ENCODE measurements around the gene ORC4. TPM values are rescaled to one million over a fixed set of nuclear protein-coding genes. Genes with fewer than 3 reads are reported as not detected.
A peak's percentile ranks its signal among the peaks of the same experiment; 100 is the strongest.

ORC4 gene
- 10 to 100 TPM; 54.8 to 58.4 TPM for total RNA-seq
- polyA plus RNA-seq (ENCODE audit: insufficient read depth, low read depth, low replicate concordance): 38.9 TPM
- long read RNA-seq, donor 1, full-length matches to known transcripts: 7 of 41 reads
- long read RNA-seq, donor 1, partial matches to known transcripts: 24 of 41 reads
- long read RNA-seq, donor 1, other reads (novel, unspliced or antisense): 10 of 41 reads
- long read RNA-seq, donor 2, full-length matches to known transcripts: 6 of 6 reads
- long read RNA-seq, donor 2, partial matches to known transcripts: 0 of 6 reads
- long read RNA-seq, donor 2, other reads (novel, unspliced or antisense): 0 of 6 reads

GRCh38 chr2:148020111-148021058 is at the start of gene ORC4:
Gene ORC4 (minus strand): TSS chr2:148020737. CDS start chr2:147975958, 44,779 bp downstream.
- H3K27me3 ChIP-seq: no peaks in the 10 kb centered on the region
- H3K27ac ChIP-seq: peak within 1 kb of the TSS; percentile 88 to 95
- peak; percentile 100 for DNase-seq
- H3K36me3 ChIP-seq (ENCODE audit: low read depth, missing control alignments): no peaks in the 10 kb centered on the region
- peak within 1 kb of the TSS; percentile 79 to 91 for H3K4me3 ChIP-seq
- 0 to 1% methylated on average over 50 to 52 of the region's 52 CpGs for WGBS, 2 donors
- H3K9me3 ChIP-seq: no peaks in the 10 kb centered on the region
- intact Hi-C loops (cut with DNase I; ENCODE audit: low total_unique reads): no loop called here
- peaks cover 34% of the 10 kb centered on the region for H3K4me1 ChIP-seq
- TF ChIP-seq POLR2A (IDR thresholded peaks at IDR 0.05) (peak; percentile 56), CTCF (IDR thresholded peaks at IDR 0.05) (no peak)

GRCh38 chr2:148067801-148068200 is 47.3 kb upstream of the ORC4 start:
- 96 to 100% methylated on average over 1 of the region's 1 CpG for WGBS, 2 donors
- H3K27me3 ChIP-seq: no peaks in the 10 kb centered on the region

GRCh38 chr2:148065936-148066335 is 45.4 kb upstream of the ORC4 start:
- WGBS, 2 donors: 90 to 94% methylated on average over 6 of the region's 6 CpGs
- Histone ChIP-seq H3K9me3 (no peaks in the 10 kb centered on the region), H3K27me3 (no peaks in the 10 kb centered on the region), H3K4me1 (no peaks in the 10 kb centered on the region), H3K4me3 (no peak overlapping the region), H3K36me3 (ENCODE audit: low read depth, missing control alignments) (no peaks in the 10 kb centered on the region), H3K27ac (no peak overlapping the region)
- TF ChIP-seq POLR2A (IDR thresholded peaks at IDR 0.05) (no peak), CTCF (IDR thresholded peaks at IDR 0.05) (no peak)
- intact Hi-C loops (cut with DNase I; ENCODE audit: low total_unique reads): no loop called here
- DNase-seq: no peak

More at GRCh38 chr2:148067801-148068200, 47.3 kb upstream of the ORC4 start:
- no peaks in the 10 kb centered on the region for H3K4me1 ChIP-seq
- H3K27ac ChIP-seq: no peak overlapping the region
- TF ChIP-seq POLR2A (IDR thresholded peaks at IDR 0.05) (no peak), CTCF (IDR thresholded peaks at IDR 0.05) (no peak)
- no peak for DNase-seq
- no peaks in the 10 kb centered on the region for H3K36me3 ChIP-seq (ENCODE audit: low read depth, missing control alignments)
- H3K4me3 ChIP-seq: no peak overlapping the region
- no peaks in the 10 kb centered on the region for H3K9me3 ChIP-seq
- intact Hi-C loops (cut with DNase I; ENCODE audit: low total_unique reads): no loop called here

GRCh38 chr2:148063633-148064032 is 43.1 kb upstream of the ORC4 start:
- intact Hi-C loops (cut with DNase I; ENCODE audit: low total_unique reads): no loop called here
- no peak overlapping the region for H3K4me3 ChIP-seq
- H3K27ac ChIP-seq: no peak overlapping the region
- DNase-seq: no peak
- H3K27me3 ChIP-seq: no peaks in the 10 kb centered on the region
- H3K4me1 ChIP-seq: no peaks in the 10 kb centered on the region
- no peaks in the 10 kb centered on the region for H3K9me3 ChIP-seq
- no peaks in the 10 kb centered on the region for H3K36me3 ChIP-seq (ENCODE audit: low read depth, missing control alignments)
- WGBS, 2 donors: 47 to 63% methylated on average over 2 of the region's 2 CpGs
- TF ChIP-seq CTCF (IDR thresholded peaks at IDR 0.05): no peak
- no peak for TF ChIP-seq POLR2A (IDR thresholded peaks at IDR 0.05)
